ENCODE data around the gene HSPB9. TPM values are rescaled to one million over a fixed set of nuclear protein-coding genes. Genes with fewer than 3 reads are reported as not detected.
A peak's percentile ranks its signal among the peaks of the same experiment; 100 is the strongest.

Gene HSPB9
- total and polyA plus RNA-seq, 4 donors = 0.03 to 0.20 (median 0.18) TPM; not detected in 1

DNA sequence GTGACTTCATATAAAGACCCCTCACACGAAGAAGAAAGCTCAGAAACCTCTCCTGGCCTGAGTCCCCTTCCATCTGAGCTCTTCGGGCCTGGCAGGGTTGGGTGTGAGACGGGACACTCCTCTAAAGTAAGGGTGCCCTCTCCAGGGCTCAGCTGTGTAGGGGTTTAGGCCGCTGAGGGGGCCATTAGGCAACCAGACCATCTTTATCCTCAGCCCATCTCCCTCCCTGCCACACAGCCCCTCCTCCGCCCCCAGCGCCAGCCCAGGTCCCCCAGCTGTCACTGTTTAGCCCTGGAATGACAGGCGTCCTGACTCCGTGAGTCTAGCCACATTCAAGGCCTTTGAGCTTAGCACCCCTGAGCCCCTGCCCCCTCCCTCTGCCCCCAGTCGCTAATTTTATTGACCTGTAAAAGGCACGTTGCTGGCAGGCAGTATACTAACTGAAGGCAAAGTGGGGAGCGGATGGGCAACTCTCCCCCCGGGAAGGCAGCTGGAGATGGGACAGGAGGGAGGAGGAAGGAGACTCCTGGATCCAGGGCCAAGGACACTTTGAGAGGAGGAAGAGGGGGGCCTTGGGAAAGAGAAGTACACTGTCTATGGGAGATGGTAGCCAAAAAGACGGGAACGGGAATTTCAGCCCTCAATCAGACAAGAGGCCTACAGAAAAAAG, 23.7 kb upstream of the HSPB9 start:
- 72 to 77% methylated on average over 14 of the region's 14 CpGs for WGBS, 2 donors
- H3K9ac ChIP-seq (ENCODE audit: insufficient read depth in 1 of 2, low read length in 2 of 2) = no peak overlapping the region
- H3K27ac ChIP-seq (ENCODE audit: low read depth in 1 of 2, low read length in 1 of 2) = no peak overlapping the region
- H3K9me3 ChIP-seq (ENCODE audit: control insufficient read depth in 4 of 4, insufficient read depth in 3 of 4, low read length in 3 of 4) = no peaks in the 10 kb centered on the region
- peaks cover 0 to 18% (median 14%) of the 10 kb centered on the region in 3 donors for H3K27me3 ChIP-seq (ENCODE audit: control insufficient read depth in 3 of 3, insufficient read depth in 3 of 3, low read length in 2 of 3)
- no peak for TF ChIP-seq CTCF (IDR thresholded peaks at IDR 0.05; ENCODE audit: control extremely low read depth, extremely low read depth)
- ATAC-seq (ENCODE audit: insufficient read depth, low FRiP score) (no peak), DNase-seq (no peak)
- no peak overlapping the region for H3K4me3 ChIP-seq
- H3K4me1 ChIP-seq (ENCODE audit: control insufficient read depth in 5 of 5, insufficient read depth in 5 of 5, low read length in 5 of 5) = no peaks in the 10 kb centered on the region
- peaks cover 0 to 4% (median 0%) of the 10 kb centered on the region in 4 donors for H3K36me3 ChIP-seq (ENCODE audit: control insufficient read depth in 4 of 4, insufficient read depth in 4 of 4, low read length in 4 of 4)

DNA sequence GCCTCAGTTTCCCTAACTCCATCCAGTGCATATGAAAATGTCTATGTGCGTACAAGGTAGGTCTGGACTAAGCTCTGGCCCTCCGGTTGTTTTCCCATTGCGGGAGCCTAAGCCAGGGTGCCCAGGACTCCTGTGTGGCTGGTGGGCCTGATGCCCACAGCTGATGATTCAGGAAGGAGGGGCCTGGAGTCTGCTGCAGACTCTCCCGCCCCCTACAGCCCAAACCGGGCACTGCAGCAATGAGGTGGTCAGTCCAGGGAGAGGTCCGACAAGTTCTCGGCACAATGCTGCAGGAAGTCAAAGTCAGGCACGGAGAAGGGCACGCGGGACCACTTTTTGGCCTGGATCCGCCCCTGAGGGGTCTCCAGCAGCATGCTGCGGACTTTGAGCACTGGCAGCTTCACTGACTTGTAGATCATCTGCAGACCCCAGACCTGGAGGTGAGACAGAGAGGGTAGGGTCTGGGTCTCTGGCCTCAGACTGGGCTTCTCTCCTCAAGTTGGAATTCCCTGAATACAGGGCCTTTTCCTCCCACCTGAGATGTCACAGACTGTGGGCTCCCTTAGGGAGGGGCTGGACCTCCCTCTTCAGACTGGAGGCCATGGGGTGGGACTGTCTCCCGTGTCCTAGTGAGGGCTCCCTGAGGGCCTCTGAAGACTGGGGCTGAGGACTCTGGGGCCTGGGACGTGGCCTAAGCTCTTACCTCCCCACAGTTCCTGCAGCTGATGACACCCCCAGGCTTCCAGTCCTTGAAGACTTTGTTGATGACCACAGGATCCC, 20.9 kb upstream of the HSPB9 start:
- Histone ChIP-seq H3K9ac (ENCODE audit: insufficient read depth in 1 of 2, low read length in 2 of 2) (no peak overlapping the region), H3K4me3 (no peak overlapping the region), H3K36me3 (ENCODE audit: control insufficient read depth in 4 of 4, insufficient read depth in 4 of 4, low read length in 4 of 4) (peaks cover 0 to 18% (median 0%) of the 10 kb centered on the region in 4 donors), H3K27ac (ENCODE audit: low read depth in 1 of 2, low read length in 1 of 2) (no peak overlapping the region), H3K9me3 (ENCODE audit: control insufficient read depth in 4 of 4, insufficient read depth in 3 of 4, low read length in 3 of 4) (no peaks in the 10 kb centered on the region), H3K4me1 (ENCODE audit: control insufficient read depth in 5 of 5, insufficient read depth in 5 of 5, low read length in 5 of 5) (no peaks in the 10 kb centered on the region), H3K27me3 (ENCODE audit: control insufficient read depth in 3 of 3, insufficient read depth in 3 of 3, low read length in 2 of 3) (peaks cover 0 to 12% (median 12%) of the 10 kb centered on the region in 3 donors)
- DNase-seq (peak; percentile 43 to 68 (median 48)), ATAC-seq (ENCODE audit: insufficient read depth, low FRiP score) (peak; percentile 63)
- peak; percentile 42 for TF ChIP-seq CTCF (IDR thresholded peaks at IDR 0.05; ENCODE audit: control extremely low read depth, extremely low read depth)
- 50 to 53% methylated on average over 14 of the region's 14 CpGs for WGBS, 2 donors

- peaks cover 0 to 3% (median 0%) of the 10 kb centered on the region in 5 donors for H3K4me1 ChIP-seq (ENCODE audit: control insufficient read depth in 5 of 5, insufficient read depth in 5 of 5, low read length in 5 of 5)
- DNase-seq = no peak
- TF ChIP-seq CTCF (IDR thresholded peaks at IDR 0.05; ENCODE audit: control extremely low read depth, extremely low read depth) = no peak
- H3K36me3 ChIP-seq (ENCODE audit: control insufficient read depth in 4 of 4, insufficient read depth in 4 of 4, low read length in 4 of 4) = peaks cover 0 to 21% (median under 1%) of the 10 kb centered on the region in 4 donors
- H3K4me3 ChIP-seq = no peak overlapping the region
- H3K27ac ChIP-seq (ENCODE audit: low read depth in 1 of 2, low read length in 1 of 2) = no peak overlapping the region
- H3K27me3 ChIP-seq (ENCODE audit: control insufficient read depth in 3 of 3, insufficient read depth in 3 of 3, low read length in 2 of 3) = peaks cover 0 to 3% (median 0%) of the 10 kb centered on the region in 3 donors
- no peak for ATAC-seq (ENCODE audit: insufficient read depth, low FRiP score)
- WGBS, 2 donors = 89 to 93% methylated on average over 11 of the region's 11 CpGs
- no peaks in the 10 kb centered on the region for H3K9me3 ChIP-seq (ENCODE audit: control insufficient read depth in 4 of 4, insufficient read depth in 3 of 4, low read length in 3 of 4)
- H3K9ac ChIP-seq (ENCODE audit: insufficient read depth in 1 of 2, low read length in 2 of 2) = no peak overlapping the region
Observed at GRCh38 chr17:42103221-42103954, 19.2 kb upstream of the HSPB9 start.

Measured in lung (tissue), 12 donors.